ENCODE data around the gene JARID2. TPM values are rescaled to one million over a fixed set of nuclear protein-coding genes. Genes with fewer than 3 reads are reported as not detected.
A peak's percentile ranks its signal among the peaks of the same experiment; 100 is the strongest.

JARID2 gene
- total and polyA plus RNA-seq, 9 of the 15 experiments (the other 6 are each of a cell fraction or from before 2014, with no cell fraction given) = 5.0 to 29.0 (median 15.6) TPM

GRCh38 chr6:15551798-15552197 is 305.9 kb downstream of the JARID2 start (continued):
- TF ChIP-seq SP2 (IDR thresholded peaks at IDR 0.05; ENCODE audit: extremely low read depth, low read depth, low read length, poor library complexity, severe bottlenecking) (no peak), ILF3 (IDR thresholded peaks at IDR 0.05; ENCODE audit: borderline replicate concordance) (no peak), CREBBP (IDR thresholded peaks at IDR 0.05; ENCODE audit: low read depth, low read length) (no peak), CAMTA2 (CRISPR knock-in tag; conservative IDR thresholded peaks at IDR 0.05) (no peak), ARID2 (IDR thresholded peaks at IDR 0.05) (no peak), HOXB6 (CRISPR knock-in tag; IDR thresholded peaks at IDR 0.05; ENCODE audit: borderline replicate concordance) (no peak), NFRKB (IDR thresholded peaks at IDR 0.05; ENCODE audit: low read depth) (no peak), NUFIP1 (IDR thresholded peaks at IDR 0.05; ENCODE audit: partially characterized antibody) (no peak), CBFB (CRISPR knock-in tag; IDR thresholded peaks at IDR 0.05) (no peak), DACH1 (IDR thresholded peaks at IDR 0.05; ENCODE audit: partially characterized antibody) (no peak), CCAR2 (IDR thresholded peaks at IDR 0.05; ENCODE audit: low read depth, low read length) (no peak), KLF16 (IDR thresholded peaks at IDR 0.05) (no peak), FOS (IDR thresholded peaks at IDR 0.05; ENCODE audit: extremely low read depth, insufficient read length) (no peak), MYC (IDR thresholded peaks at IDR 0.05; ENCODE audit: low read depth, low read length) (no peak), MYC (CRISPR knock-in tag; IDR thresholded peaks at IDR 0.05; ENCODE audit: borderline replicate concordance, low read depth) (no peak), MBD1 (CRISPR knock-in tag; IDR thresholded peaks at IDR 0.05) (no peak), ZBTB17 (CRISPR knock-in tag; IDR thresholded peaks at IDR 0.05) (0 out of 2 replicates have a peak, but pooled peaks have one; percentile 27), SUPT5H (IDR thresholded peaks at IDR 0.05) (no peak), ZBTB8A (IDR thresholded peaks at IDR 0.05; ENCODE audit: partially characterized antibody) (no peak), SLC30A9 (CRISPR knock-in tag; IDR thresholded peaks at IDR 0.05) (no peak), NFXL1 (CRISPR knock-in tag; IDR thresholded peaks at IDR 0.05) (no peak), ESRRA (IDR thresholded peaks at IDR 0.05; ENCODE audit: borderline replicate concordance, low read depth) (no peak)

Data from K562 (cell line).